HepG2 (cell line): ENCODE data around the gene NEURL1. TPM values are rescaled to one million over a fixed set of nuclear protein-coding genes. Genes with fewer than 3 reads are reported as not detected.

Experiments used
- ATAC-seq: fragments of 200-7000 bp; cut with Tn5 transposase; 3 replicates; pipeline ENCODE4 v1.9.1; 2020; ENCODE audit warnings: mild to moderate bottlenecking, moderate library complexity
- BruUV-seq: library from RNA; stranded (reverse); fragments of 400-500 nt; replicated peaks from 2 replicates; lab custom pipeline; 2021; lab: Mats Ljungman, UMichigan
- CTCF ChIA-PET: fragments of 300-600 bp; formaldehyde crosslinking; extraction: SDS; loops from one replicate; lab custom pipeline; 2021; ENCODE audit warnings: low total read pairs, inconsistent platforms, low intra/inter-chr PET ratio; lab: Yijun Ruan, JAX
- POLR2A ChIA-PET: fragments of 350-600 bp; sonication (Branson Sonifier 250); formaldehyde crosslinking; loops from one replicate; lab custom pipeline; 2020; ENCODE audit warnings: antibody characterized with exemption, inconsistent platforms; lab: Yijun Ruan, JAX
- DNase-seq: peaks from one replicate; pipeline ENCODE4 v3.0.0-alpha.2; 2015; ENCODE audit warnings: low spot score
- FAIRE-seq: peaks from 3 replicates; lab custom pipeline; 2011; peaks lifted over from hg19 to GRCh38; lab: Jason Lieb, UNC
- H2AFZ ChIP-seq: one replicate; pipeline ENCODE4 v1.6.1; 2011; ENCODE audit warnings: low read length, inconsistent platforms
- H3K27ac ChIP-seq: fragments of 300-600 bp; 3 replicates; pipeline ENCODE4 v1.8.0; 2011; ENCODE audit warnings: mixed run types, mild to moderate bottlenecking, mixed read lengths, low read length, inconsistent platforms; ENCODE audit not compliant: insufficient read depth; ENCODE audit errors: extremely low read length
- H3K27me3 ChIP-seq, 2 experiments: fragments of 200-600 bp in 1 of 2; 2 replicates in 1 of 2; 3 replicates in 1 of 2; pipeline versions ENCODE4 v1.6.0 to v1.8.0; 2011; ENCODE audit warnings: low read length in 2 of 2, mild to moderate bottlenecking in 2 of 2, moderate library complexity in 2 of 2, inconsistent platforms in 1 of 2; ENCODE audit not compliant: insufficient read depth in 2 of 2, control insufficient read depth in 1 of 2
- H3K36me3 ChIP-seq, 2 experiments: fragments of 200-600 bp in 1 of 2; replicated peaks in 1 of 2; 2 replicates in 1 of 2; 3 replicates in 1 of 2; pipeline versions ENCODE4 v1.5.1 to v1.8.0; 2011; ENCODE audit warnings: low read length in 2 of 2, inconsistent platforms in 1 of 2; ENCODE audit not compliant: insufficient read depth in 2 of 2, control insufficient read depth in 1 of 2
- H3K4me1 ChIP-seq: 2 replicates; pipeline ENCODE4 v1.5.1; 2012; ENCODE audit warnings: low read length, inconsistent platforms; ENCODE audit not compliant: insufficient read depth
- H3K4me2 ChIP-seq: 2 replicates; pipeline ENCODE4 v1.6.0; 2011; ENCODE audit warnings: low read depth, low read length, inconsistent platforms
- H3K4me3 ChIP-seq, 3 experiments: fragments of 200-600 bp in 1 of 3; sonication (generic), shearing (Covaris generic) in 1 of 3; replicated peaks in 1 of 3; 2 replicates each; pipeline ENCODE4 v1.5.1; 2011 to 2016; ENCODE audit warnings: low read length in 3 of 3, inconsistent platforms in 2 of 3, low read depth in 2 of 3, mild to moderate bottlenecking in 2 of 3, control low read depth in 1 of 3, mixed read lengths in 1 of 3; ENCODE audit not compliant: insufficient read depth in 1 of 3
- H3K79me2 ChIP-seq: one replicate; pipeline ENCODE4 v1.6.1; 2011; ENCODE audit warnings: low read length, inconsistent platforms; ENCODE audit not compliant: insufficient read depth
- H3K9ac ChIP-seq: 2 replicates; pipeline ENCODE4 v1.6.0; 2011; ENCODE audit warnings: mild to moderate bottlenecking, low read depth, low read length, inconsistent platforms; ENCODE audit not compliant: insufficient read depth
- H3K9me3 ChIP-seq: 2 replicates; pipeline ENCODE4 v1.5.1; 2012; ENCODE audit warnings: mild to moderate bottlenecking, low read length
- H4K20me1 ChIP-seq: 2 replicates; pipeline ENCODE4 v1.6.0; 2011; ENCODE audit warnings: inconsistent platforms, mild to moderate bottlenecking, low read length, moderate library complexity; ENCODE audit not compliant: insufficient read depth
- AGO2 ChIP-seq: fragments of 200-400 bp; formaldehyde crosslinking; optimal IDR thresholded peaks from 2 replicates; pipeline ENCODE3; 2017; ENCODE audit warnings: mild to moderate bottlenecking, low read depth, low read length, moderate library complexity
- ATF7 ChIP-seq, 2 experiments: fragments of 450-650 bp in 1 of 2; sonication (generic) in 1 of 2; formaldehyde crosslinking in 1 of 2; IDR thresholded peaks; 2 replicates each; pipeline versions ENCODE4 v1.4.0 to v1.6.1; 2016 to 2020; ENCODE audit warnings: antibody characterized with exemption in 1 of 2, mild to moderate bottlenecking in 1 of 2, missing genetic modification reagents in 1 of 2
- BCL3 ChIP-seq: sonication (generic); formaldehyde crosslinking; IDR thresholded peaks from 2 replicates; pipeline ENCODE4 v1.5.1; 2020; ENCODE audit warnings: mild to moderate bottlenecking, missing genetic modification reagents, moderate library complexity
- CEBPB ChIP-seq: IDR thresholded peaks from 2 replicates; pipeline ENCODE4 v1.6.1; 2011; ENCODE audit warnings: low read depth, low read length, improper control_type of control experiment, borderline replicate concordance
- CERS6 ChIP-seq: sonication (generic); formaldehyde crosslinking; IDR thresholded peaks from 2 replicates; pipeline ENCODE4 v1.5.0; 2020; ENCODE audit warnings: missing genetic modification reagents
- DRAP1 ChIP-seq: IDR thresholded peaks from 2 replicates; pipeline ENCODE4 v1.6.1; 2016; ENCODE audit warnings: missing genetic modification reagents, missing compliant biosample characterization
- PHF21A ChIP-seq: sonication (generic); formaldehyde crosslinking; IDR thresholded peaks from 2 replicates; pipeline ENCODE4 v1.5.0; 2020; ENCODE audit warnings: mild to moderate bottlenecking, missing genetic modification reagents
- POLR2A ChIP-seq, 2 experiments: IDR thresholded peaks; 2 replicates each; pipeline ENCODE4 v1.6.1; 2011; ENCODE audit warnings: low read depth in 2 of 2, low read length in 2 of 2, mild to moderate bottlenecking in 1 of 2, moderate library complexity in 1 of 2; ENCODE audit not compliant: insufficient read depth in 1 of 2
- RBM22 ChIP-seq: fragments of 200-400 bp; formaldehyde crosslinking; optimal IDR thresholded peaks from 2 replicates; pipeline ENCODE3; 2017; ENCODE audit warnings: mild to moderate bottlenecking, low read length, moderate library complexity
- ZNF232 ChIP-seq: sonication (generic); formaldehyde crosslinking; IDR thresholded peaks from 2 replicates; pipeline ENCODE4 v1.4.0; 2020; ENCODE audit warnings: missing genetic modification reagents, borderline replicate concordance
- ZNF367 ChIP-seq: sonication (generic); formaldehyde crosslinking; IDR thresholded peaks from 2 replicates; pipeline ENCODE4 v1.4.0; 2020; ENCODE audit warnings: missing genetic modification reagents, borderline replicate concordance
- ZNF564 ChIP-seq: sonication (generic); formaldehyde crosslinking; IDR thresholded peaks from 2 replicates; pipeline ENCODE4 v1.8.1; 2023; ENCODE audit warnings: mild to moderate bottlenecking, missing genetic modification reagents
- WGBS: methylation state at CpG from one replicate; pipeline ENCODE4 v1.1.6; 2017; ENCODE audit warnings: low lambda C conversion rate; 5-methylcytosine and 5-hydroxymethylcytosine counted together
- in situ Hi-C: cut with HindIII; loops from 2 replicates; pipeline ENCODE4 v1.10.0; 2017; ENCODE audit warnings: low pct_unique_long_range_greater_than_20kb; ENCODE audit not compliant: extremely low pct_ligation_motif_present
- intact Hi-C: fragments of 100-400 bp; cut with micrococcal nuclease; formaldehyde crosslinking; loops from one replicate; pipeline ENCODE4 v1.10.0; 2022; ENCODE audit not compliant: unreplicated experiment
- polyA plus RNA-seq, 8 experiments: library from polyadenylated mRNA; depleted of rRNA in 3 of 8; stranded (reverse) in 7 of 8; unstranded in 1 of 8; fragments of >200 nt; fragmentation: Illumina TruSeq in 4 of 8; extraction: Trizol in 4 of 8; gene quantifications; 2 replicates each; pipeline versions ENCODE4 v1.2.1 to v1.2.3, GENCODE V29; 2011 to 2016; ENCODE audit warnings: low read depth in 4 of 8, missing spikeins in 1 of 8, mixed read lengths in 1 of 8; ENCODE audit not compliant: insufficient read depth in 1 of 8
- total RNA-seq, 5 experiments: library from RNA; depleted of rRNA; stranded (reverse); fragments of >200 nt; fragmentation: Illumina TruSeq; extraction: Trizol; gene quantifications; 2 replicates each; pipeline ENCODE4 v1.2.3, GENCODE V29; 2016; ENCODE audit warnings: low read depth in 1 of 5

The NEURL1 gene
- total and polyA plus RNA-seq, 2 of the 13 experiments (the other 11 are each of a cell fraction or from before 2014, with no cell fraction given): not detected

- no peak overlapping the region for H3K27ac ChIP-seq
- POLR2A ChIA-PET: no interaction called here
- no peaks in the 10 kb centered on the region for H3K4me1 ChIP-seq
- in situ Hi-C loops: no loop called here
- no peaks in the 10 kb centered on the region for H3K27me3 ChIP-seq
- no peaks in the 10 kb centered on the region for H3K79me2 ChIP-seq
- no peak overlapping the region for H3K4me2 ChIP-seq
- DNase-seq (no peak), ATAC-seq (no peak), FAIRE-seq (no peak)
- H2AFZ ChIP-seq: no peak overlapping the region
- H3K9ac ChIP-seq: no peak overlapping the region
- H3K36me3 ChIP-seq: peaks cover 49 to 85% of the 10 kb centered on the region in 2 experiments
- BruUV-seq: no TSS peak
- 98% methylated on average over 15 of the region's 19 CpGs for WGBS
- intact Hi-C loops: no loop called here
- CTCF ChIA-PET: no interaction called here
- no peaks in the 10 kb centered on the region for H3K9me3 ChIP-seq
- H4K20me1 ChIP-seq: peaks cover 2% of the 10 kb centered on the region; the same call in 1 of the 2 replicates
- TF ChIP-seq POLR2A (IDR thresholded peaks at IDR 0.05; ENCODE audit: insufficient read depth in 1 of 2, low read depth in 2 of 2, low read length in 2 of 2) (0 out of 4 replicates have a peak, but pooled peaks of 1 of the 2 experiments have one; percentile 39), ZNF232 (CRISPR knock-in tag) (no peak), ZNF564 (CRISPR knock-in tag) (no peak), CEBPB (no peak), BCL3 (CRISPR knock-in tag) (no peak), CERS6 (CRISPR knock-in tag) (no peak), AGO2 (peak; percentile 84), ZNF367 (CRISPR knock-in tag) (no peak), RBM22 (peak; percentile 13), DRAP1 (no peak), ATF7 (IDR thresholded peaks at IDR 0.05) (no peak), ATF7 (CRISPR knock-in tag; IDR thresholded peaks at IDR 0.05) (no peak), PHF21A (CRISPR knock-in tag) (no peak)
- no peak overlapping the region for H3K4me3 ChIP-seq
Measured at GRCh38 chr10:103618575-103619423, 125.3 kb downstream of the NEURL1 start.
